Measurements from ENCODE around the gene ITGA7. TPM values are rescaled to one million over a fixed set of nuclear protein-coding genes. Genes with fewer than 3 reads are reported as not detected.

Gene ITGA7
- total RNA-seq, 2 donors from 2014 or later: 11.4 to 52.1 TPM

DNA sequence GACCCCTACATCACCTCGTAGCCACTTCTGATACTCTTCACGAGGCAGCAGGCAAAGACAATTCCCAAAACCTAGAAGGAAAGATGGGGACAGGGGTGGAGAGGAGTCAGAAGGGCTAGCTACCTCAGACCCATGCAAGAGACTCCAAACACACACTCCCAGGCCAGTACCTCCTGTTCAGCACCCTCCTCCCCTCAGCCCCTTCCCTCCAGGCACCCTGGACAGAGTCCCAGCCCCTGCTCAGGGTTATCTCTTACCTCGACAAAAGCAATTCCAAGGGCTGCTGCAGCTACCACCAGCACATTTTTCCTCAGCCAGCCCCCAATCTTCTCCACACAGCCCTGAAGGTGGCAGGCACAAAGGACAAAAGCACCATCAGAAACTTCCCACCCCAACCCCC lies 17.9 kb upstream of the ITGA7 start:
- Histone ChIP-seq H3K27ac (no peak overlapping the region), H3K36me3 (replicated peaks in 1 of 2; ENCODE audit: insufficient read depth in 1 of 2, low read depth in 2 of 2) (peaks cover 0 to 7% of the 10 kb centered on the region in 2 donors), H3K27me3 (no peaks in the 10 kb centered on the region), H3K4me3 (no peak overlapping the region), H3K9me3 (no peaks in the 10 kb centered on the region), H3K4me1 (peaks cover 65% of the 10 kb centered on the region)
- ATAC-seq (no peak), DNase-seq (no peak)
- TF ChIP-seq, protein P1, sequence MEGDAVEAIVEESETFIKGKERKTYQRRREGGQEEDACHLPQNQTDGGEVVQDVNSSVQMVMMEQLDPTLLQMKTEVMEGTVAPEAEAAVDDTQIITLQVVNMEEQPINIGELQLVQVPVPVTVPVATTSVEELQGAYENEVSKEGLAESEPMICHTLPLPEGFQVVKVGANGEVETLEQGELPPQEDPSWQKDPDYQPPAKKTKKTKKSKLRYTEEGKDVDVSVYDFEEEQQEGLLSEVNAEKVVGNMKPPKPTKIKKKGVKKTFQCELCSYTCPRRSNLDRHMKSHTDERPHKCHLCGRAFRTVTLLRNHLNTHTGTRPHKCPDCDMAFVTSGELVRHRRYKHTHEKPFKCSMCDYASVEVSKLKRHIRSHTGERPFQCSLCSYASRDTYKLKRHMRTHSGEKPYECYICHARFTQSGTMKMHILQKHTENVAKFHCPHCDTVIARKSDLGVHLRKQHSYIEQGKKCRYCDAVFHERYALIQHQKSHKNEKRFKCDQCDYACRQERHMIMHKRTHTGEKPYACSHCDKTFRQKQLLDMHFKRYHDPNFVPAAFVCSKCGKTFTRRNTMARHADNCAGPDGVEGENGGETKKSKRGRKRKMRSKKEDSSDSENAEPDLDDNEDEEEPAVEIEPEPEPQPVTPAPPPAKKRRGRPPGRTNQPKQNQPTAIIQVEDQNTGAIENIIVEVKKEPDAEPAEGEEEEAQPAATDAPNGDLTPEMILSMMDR (IDR thresholded peaks at IDR 0.05): no peak
- TF ChIP-seq POLR2A (IDR thresholded peaks at IDR 0.05): no peak
- intact Hi-C loops (cut with DNase I): no loop called here
- 57 to 65% methylated on average over 3 of the region's 3 CpGs for WGBS, 2 donors

DNA sequence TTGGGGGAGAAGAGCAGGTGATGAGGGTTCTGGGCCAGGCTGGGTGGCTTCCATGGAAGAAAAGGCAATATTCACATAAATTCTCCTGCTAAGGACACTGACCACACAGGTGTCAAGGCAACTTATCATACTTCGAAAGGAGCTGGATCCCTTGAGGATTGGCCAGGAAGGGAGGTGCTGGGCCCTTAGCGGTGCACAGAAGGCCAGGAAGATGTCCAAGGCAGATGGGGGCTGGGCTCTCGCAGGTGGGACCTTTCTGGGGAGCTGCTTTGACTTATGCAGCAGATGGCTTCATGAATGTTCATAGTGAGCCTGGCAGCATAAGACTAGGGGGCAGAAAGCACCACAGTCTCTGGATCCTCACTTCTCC lies 17.2 kb upstream of the ITGA7 start:
- ATAC-seq (no peak), DNase-seq (no peak)
- WGBS, 2 donors: 27 to 33% methylated on average over 3 of the region's 3 CpGs
- H3K4me3 ChIP-seq: no peak overlapping the region
- H3K27me3 ChIP-seq: no peaks in the 10 kb centered on the region
- H3K27ac ChIP-seq: peak overlapping the region in 1 of 4 donors; percentile 33
- peaks cover 65% of the 10 kb centered on the region for H3K4me1 ChIP-seq
- no peak for TF ChIP-seq POLR2A (IDR thresholded peaks at IDR 0.05)
- TF ChIP-seq, protein P1 (IDR thresholded peaks at IDR 0.05): peak in 1 of 7 experiments; percentile 5
- peaks cover 0 to 7% of the 10 kb centered on the region in 2 donors for H3K36me3 ChIP-seq (replicated peaks in 1 of 2; ENCODE audit: insufficient read depth in 1 of 2, low read depth in 2 of 2)
- no peaks in the 10 kb centered on the region for H3K9me3 ChIP-seq
- intact Hi-C loops (cut with DNase I): no loop called here

GRCh38 chr12:55724226-55724939 lies 16.7 kb upstream of the ITGA7 start:
- Histone ChIP-seq H3K27ac (peak overlapping the region in 3 of 4 donors; percentile 6 to 33 (median 17)), H3K27me3 (no peaks in the 10 kb centered on the region), H3K4me3 (no peak overlapping the region), H3K9me3 (no peaks in the 10 kb centered on the region), H3K36me3 (replicated peaks in 1 of 2; ENCODE audit: insufficient read depth in 1 of 2, low read depth in 2 of 2) (peaks cover 0 to 7% of the 10 kb centered on the region in 2 donors), H3K4me1 (peaks cover 67% of the 10 kb centered on the region)
- WGBS, 2 donors: 19 to 24% methylated on average over 11 of the region's 11 CpGs
- TF ChIP-seq, protein P1 (IDR thresholded peaks at IDR 0.05): peak; percentile 41 to 72 (median 54)
- TF ChIP-seq POLR2A (IDR thresholded peaks at IDR 0.05): no peak
- intact Hi-C loops (cut with DNase I): no loop called here
- ATAC-seq (no peak), DNase-seq (peak; percentile 75 to 84 (median 80))

GRCh38 chr12:55723516-55724225 lies 16.0 kb upstream of the ITGA7 start:
- no peak for DNase-seq
- no peak for ATAC-seq
- peaks cover 74% of the 10 kb centered on the region for H3K4me1 ChIP-seq
- no peak for TF ChIP-seq POLR2A (IDR thresholded peaks at IDR 0.05)
- TF ChIP-seq, protein P1 (IDR thresholded peaks at IDR 0.05): no peak
- no peaks in the 10 kb centered on the region for H3K9me3 ChIP-seq
- 30 to 39% methylated on average over 10 of the region's 10 CpGs for WGBS, 2 donors
- intact Hi-C loops (cut with DNase I): no loop called here
- peaks cover 0 to 7% of the 10 kb centered on the region in 2 donors for H3K36me3 ChIP-seq (replicated peaks in 1 of 2; ENCODE audit: insufficient read depth in 1 of 2, low read depth in 2 of 2)
- H3K27me3 ChIP-seq: no peaks in the 10 kb centered on the region
- no peak overlapping the region for H3K4me3 ChIP-seq
- H3K27ac ChIP-seq: peak overlapping the region in 1 of 4 donors; percentile 6
